ENCODE results near the gene BHLHE41.

DNA sequence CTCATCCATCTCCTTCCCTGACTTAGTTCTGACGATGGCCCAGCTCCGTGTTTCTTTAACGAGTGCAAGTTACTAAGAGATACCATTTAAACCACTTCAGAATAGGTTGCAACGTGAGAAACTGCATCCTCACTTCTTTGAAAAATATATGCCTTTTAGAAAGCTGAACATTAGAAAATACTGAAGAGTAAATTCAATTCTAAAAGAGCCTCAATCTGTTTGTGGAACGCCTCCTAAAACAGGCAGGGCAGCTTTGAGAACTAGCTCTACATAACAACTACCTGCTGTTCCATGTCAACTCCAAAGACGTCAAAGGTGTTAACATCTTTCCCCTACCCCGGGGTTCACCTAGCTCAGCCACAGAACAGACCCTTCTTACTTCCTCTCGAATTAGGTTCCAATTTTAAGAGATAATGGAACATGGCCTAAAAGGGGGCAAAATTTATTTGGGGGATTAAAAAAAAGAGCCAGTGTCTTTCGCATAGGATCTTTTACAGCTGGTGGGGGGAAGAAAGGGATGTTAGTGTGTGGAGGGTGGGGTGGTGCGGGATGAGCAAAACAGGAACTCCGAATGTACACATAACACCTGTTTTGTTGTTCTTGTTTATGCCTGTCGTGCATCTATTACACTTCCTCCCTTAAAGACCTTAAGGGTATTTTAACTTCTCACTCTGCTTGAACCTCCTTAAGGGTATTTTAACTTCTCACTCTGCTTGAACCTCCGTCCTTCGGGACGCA lies 3.3 kb downstream of the BHLHE41 start:
- TF ChIP-seq, protein P1, sequence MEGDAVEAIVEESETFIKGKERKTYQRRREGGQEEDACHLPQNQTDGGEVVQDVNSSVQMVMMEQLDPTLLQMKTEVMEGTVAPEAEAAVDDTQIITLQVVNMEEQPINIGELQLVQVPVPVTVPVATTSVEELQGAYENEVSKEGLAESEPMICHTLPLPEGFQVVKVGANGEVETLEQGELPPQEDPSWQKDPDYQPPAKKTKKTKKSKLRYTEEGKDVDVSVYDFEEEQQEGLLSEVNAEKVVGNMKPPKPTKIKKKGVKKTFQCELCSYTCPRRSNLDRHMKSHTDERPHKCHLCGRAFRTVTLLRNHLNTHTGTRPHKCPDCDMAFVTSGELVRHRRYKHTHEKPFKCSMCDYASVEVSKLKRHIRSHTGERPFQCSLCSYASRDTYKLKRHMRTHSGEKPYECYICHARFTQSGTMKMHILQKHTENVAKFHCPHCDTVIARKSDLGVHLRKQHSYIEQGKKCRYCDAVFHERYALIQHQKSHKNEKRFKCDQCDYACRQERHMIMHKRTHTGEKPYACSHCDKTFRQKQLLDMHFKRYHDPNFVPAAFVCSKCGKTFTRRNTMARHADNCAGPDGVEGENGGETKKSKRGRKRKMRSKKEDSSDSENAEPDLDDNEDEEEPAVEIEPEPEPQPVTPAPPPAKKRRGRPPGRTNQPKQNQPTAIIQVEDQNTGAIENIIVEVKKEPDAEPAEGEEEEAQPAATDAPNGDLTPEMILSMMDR (conservative IDR thresholded peaks at IDR 0.05 in 1 of 2, IDR thresholded peaks at IDR 0.05 in 1 of 2; ENCODE audit: extremely low read depth in 1 of 2, insufficient read depth in 1 of 2, low read depth in 1 of 2, low read length in 2 of 2) = no peak
- no peak for TF ChIP-seq EZH2 (IDR thresholded peaks at IDR 0.05; ENCODE audit: borderline replicate concordance, low read length)
